Amygdala (tissue), 56 donors: Measurements from ENCODE around the gene DGKH.

Experiments used
- DNase-seq, 56 donors: peaks; one replicate each; lab custom pipeline; 2025; lab: John Stamatoyannopoulos, UW

DGKH gene, protein sequence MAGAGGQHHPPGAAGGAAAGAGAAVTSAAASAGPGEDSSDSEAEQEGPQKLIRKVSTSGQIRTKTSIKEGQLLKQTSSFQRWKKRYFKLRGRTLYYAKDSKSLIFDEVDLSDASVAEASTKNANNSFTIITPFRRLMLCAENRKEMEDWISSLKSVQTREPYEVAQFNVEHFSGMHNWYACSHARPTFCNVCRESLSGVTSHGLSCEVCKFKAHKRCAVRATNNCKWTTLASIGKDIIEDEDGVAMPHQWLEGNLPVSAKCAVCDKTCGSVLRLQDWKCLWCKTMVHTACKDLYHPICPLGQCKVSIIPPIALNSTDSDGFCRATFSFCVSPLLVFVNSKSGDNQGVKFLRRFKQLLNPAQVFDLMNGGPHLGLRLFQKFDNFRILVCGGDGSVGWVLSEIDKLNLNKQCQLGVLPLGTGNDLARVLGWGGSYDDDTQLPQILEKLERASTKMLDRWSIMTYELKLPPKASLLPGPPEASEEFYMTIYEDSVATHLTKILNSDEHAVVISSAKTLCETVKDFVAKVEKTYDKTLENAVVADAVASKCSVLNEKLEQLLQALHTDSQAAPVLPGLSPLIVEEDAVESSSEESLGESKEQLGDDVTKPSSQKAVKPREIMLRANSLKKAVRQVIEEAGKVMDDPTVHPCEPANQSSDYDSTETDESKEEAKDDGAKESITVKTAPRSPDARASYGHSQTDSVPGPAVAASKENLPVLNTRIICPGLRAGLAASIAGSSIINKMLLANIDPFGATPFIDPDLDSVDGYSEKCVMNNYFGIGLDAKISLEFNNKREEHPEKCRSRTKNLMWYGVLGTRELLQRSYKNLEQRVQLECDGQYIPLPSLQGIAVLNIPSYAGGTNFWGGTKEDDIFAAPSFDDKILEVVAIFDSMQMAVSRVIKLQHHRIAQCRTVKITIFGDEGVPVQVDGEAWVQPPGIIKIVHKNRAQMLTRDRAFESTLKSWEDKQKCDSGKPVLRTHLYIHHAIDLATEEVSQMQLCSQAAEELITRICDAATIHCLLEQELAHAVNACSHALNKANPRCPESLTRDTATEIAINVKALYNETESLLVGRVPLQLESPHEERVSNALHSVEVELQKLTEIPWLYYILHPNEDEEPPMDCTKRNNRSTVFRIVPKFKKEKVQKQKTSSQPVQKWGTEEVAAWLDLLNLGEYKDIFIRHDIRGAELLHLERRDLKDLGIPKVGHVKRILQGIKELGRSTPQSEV

DNA sequence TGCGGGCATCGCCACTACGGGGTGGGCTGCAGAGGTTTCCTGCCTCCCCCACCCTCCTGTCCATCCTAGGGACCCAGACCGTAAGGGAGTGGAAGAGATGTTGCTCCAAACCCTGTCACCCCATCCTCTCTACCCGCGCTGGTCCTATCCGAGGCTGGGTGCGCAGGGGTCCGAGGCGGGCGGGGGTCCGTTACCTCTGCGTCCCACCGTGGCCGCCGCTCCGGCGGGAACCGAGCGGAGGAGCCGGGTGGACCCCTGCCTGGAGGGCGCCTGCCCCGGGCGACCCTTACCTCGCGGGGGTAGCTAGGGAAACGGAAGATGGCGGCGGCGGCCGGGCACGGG, at the start of gene DGKH:
TSS of gene DGKH (plus strand) at position 307 of the 342 bp plus-strand sequence. CDS start 126 bp downstream, outside the sequence.
- DNase-seq = peak in 5 of 56 donors; percentile 28 to 52 (median 37)

DNA sequence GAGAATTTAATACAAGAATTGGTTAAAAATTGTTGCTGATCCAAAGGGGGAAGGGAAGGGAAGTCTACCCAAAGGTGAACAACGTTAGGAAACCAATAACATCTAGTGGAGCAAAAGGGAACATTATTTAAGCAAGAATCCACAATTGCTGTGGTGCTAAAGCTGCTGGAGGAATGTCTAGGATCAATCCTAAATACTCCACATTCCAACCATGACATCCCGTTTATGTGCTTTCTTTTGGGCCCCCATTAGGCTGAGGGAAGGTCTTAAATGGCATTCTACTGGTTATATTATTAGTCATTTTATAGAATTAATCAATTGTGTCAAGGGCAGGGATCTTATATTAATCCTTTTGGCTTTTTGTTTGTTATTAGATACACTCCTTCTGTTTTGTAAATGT, 47.6 kb upstream of the DGKH start:
- DNase-seq = no peak

DNA sequence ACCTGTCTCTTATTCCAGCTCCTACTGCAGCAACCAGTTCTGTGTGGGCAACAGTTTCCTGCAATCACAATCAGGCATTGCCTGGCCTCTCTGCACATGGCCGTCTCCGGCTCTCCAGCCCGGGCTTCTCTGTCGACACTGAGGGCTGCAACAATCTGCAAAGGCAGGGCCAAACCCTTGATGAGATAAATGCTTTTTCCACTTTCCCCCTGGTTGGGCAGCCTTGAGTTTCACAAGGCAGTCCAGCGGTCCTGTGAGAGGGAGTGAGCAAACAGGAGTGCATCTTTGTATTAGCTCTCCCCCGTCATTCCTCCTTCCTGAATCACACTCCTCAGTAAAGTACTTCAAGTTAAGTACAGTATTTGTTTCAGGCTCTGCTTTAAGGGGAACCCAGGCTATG, 46.9 kb upstream of the DGKH start:
- no peak for DNase-seq

DNA sequence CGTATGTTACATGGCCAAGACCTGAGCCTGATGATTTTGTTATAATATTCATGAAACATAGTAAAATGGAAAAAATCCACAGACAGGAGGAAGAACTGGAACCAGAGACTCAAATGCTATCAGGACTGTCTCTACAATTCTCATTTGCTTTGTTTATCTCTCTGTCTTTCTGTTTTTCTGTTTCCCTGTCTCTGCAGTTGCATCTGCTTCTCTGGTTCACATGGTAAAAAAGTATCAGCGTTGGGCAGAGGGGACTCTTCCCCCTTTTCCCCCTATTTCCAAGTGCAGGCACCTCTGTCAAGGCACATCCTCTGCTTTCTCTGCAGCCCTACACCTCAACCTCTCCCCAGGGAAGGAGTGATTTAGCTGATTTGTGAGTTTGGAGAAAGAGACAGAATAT, 46.4 kb upstream of the DGKH start:
- DNase-seq = no peak

DNA sequence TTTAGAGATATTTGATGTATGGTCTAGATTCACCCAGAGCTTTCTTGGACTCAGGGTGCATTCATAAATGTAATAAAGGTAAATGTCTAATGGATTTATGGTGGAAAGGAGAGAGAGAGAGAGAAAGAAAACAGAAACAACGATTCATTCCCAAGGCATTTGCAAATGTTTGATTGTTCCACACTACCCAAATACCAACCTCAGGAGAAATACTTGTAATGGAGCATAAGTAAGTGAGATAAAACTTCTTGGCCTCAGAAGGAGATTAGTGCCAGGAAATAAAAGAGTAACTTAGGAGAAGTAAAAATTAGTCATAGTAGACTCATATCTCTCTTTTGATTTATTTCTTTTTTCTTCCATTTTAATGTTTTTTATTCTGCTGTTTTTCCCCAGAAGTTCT, 40.6 kb upstream of the DGKH start:
- DNase-seq = no peak

DNA sequence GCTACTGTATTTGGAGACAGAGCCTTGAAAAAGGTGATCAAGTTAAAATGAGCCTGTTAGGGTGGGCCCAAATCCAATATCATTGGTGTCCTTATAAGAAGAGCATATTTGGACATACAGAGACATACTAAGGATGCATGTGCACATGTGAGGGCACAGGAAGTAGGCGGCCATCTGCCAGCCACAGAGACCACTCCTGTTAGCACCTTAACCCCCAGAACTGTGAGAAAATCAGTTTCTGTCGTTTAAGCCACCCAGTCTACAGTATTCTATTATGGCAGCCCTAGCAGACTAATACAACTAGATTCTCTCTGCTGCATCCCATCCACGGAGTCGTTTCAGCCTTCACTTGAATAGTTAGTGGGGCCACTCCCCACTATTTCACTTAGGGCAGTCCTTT, 39.4 kb upstream of the DGKH start:
- no peak for DNase-seq

DNA sequence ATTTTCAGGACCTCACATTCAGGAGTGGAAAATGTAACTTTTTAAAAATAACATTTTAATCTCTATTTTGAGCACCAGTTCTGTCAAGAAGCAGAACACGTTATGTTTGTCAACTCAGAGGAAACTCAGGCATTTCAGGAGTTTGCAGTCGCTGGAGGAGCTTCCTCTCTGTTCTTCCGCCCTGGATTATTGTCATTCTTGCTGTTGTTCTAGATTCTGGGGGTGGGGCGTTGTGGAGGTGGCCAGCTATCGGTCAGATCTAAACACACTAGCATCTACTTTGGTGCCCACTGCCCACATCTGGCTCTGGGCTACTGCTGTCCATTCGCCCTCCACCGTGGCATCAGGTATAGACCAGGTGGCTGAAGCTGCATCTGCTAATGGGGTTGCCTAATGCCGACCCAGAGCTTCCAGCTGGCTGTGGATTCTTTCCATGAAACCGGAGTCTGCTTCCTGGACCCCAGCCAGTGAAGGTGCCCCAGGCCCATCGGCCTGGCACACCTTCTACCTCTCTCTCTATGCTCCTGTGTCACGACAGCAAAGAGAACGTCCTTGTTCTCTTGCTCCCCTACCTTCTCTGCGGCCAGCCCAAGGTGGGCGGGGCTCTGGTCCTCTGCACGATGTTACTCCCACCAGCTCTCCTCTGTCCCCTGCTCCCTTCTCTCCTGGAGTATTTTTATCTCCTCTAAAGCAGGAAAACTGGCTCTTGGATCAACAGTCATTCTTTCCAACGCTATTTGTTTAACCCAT, 36.7 kb upstream of the DGKH start:
- peak in 1 of 56 donors; percentile 1 for DNase-seq

DNA sequence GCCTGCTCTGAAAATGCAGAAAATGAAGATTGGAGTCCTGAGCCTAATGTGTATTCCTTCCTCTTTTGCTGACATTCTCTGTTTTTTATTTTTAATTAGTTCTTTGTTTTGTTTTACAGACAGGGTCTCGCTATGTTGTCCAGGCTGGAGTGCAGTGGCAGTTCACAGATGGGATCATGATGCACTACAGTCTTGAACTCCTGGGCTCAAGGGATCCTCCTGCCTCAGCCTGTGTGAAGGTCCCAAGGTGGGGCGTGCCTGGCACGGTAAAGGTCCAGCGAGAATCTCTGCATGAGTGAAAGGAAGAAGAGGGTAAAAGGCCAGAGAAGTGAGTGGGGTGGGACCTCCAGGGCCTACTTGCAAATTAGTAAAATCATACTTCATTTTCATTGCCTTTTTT, 34.3 kb upstream of the DGKH start:
- DNase-seq = no peak

DNA sequence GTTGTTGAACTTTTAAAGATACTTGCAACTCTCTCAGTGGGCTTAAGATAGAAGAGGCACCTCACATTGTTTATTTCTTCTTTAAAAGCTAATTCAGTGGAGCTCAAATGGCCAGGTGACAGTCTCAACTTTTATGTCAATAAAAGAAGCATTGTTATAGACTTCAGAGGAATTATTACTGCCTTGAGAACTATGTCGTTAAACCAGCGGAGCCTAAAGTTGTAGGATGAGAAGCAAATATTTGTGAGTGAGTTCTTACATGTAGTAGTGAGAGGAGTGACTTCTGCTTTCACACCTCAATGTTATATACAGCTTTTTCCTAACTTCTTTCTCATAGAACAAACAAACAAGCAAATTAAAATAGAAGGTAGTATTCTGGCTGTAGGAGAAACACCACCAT, 31.2 kb upstream of the DGKH start:
- DNase-seq = no peak

DNA sequence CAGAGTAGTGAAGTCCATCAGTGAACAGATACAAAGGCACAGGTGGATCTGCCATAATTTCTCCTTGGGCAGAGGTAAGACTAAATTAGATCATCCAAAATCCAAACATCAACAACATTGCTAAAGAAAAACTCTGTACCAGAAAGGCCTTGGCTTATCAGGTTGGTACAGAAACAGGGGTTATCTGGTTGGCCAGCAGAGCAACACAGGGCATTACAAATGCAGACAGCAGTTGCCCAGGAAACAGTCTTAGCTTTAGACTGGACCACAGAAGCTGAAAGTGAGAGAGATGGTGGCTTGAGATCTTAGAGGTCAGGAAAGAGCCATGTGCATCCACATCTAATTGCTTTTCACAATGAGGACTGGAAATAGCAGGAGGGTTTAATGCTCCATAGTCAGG, 26.6 kb upstream of the DGKH start:
- DNase-seq = no peak

DNA sequence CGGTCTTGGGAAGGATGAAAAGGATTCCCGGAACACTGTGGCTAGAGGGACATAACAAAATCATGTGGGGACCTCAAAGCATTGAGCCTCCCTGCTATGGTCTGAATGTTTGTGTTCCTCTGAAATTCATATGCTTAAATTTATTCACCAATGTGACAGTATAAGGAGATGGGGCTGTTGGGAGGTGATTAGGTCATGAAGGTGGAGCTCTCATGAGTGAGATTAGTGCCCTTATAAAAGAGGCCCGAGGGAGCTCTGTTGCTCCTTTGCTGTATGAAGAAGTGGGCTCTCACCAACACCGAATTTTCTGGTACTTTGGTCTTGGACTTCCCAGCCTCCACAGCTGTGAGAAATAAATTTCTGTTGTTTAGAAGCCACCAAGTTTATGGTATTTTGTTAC, 26.1 kb upstream of the DGKH start:
- DNase-seq = no peak

DNA sequence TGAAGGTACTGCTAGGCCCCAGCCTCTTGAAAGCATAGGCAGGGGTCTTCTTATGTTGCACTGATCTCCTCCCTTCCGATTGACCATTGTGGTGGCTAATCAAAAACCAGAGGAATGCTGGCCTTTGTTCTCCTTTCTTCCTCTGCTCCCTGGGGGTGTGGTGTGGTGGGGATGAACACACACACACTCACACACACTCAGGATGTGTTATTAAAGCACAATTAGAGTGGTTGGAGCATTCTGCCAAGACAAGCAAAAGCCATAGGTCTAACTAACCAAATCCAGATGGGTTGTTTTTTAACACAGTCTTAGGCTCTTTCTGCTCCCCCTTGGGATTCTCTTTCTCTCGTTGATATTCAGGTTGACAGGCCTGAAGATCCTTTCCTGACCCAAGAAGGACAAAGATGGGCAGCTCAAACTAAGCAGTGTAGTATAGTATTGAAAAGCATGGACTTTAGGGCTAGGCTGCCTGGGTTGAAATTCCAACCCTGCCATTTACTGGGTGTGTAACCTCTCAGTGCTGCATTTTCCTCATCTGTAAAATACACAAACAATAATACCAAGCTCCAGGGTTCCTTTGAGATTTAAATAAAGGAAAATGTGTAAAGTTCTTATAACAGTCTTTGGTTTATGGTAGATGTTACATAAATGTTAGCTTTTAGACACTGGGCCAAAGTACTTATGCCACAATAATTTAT, 25.5 kb upstream of the DGKH start:
- DNase-seq = no peak

DNA sequence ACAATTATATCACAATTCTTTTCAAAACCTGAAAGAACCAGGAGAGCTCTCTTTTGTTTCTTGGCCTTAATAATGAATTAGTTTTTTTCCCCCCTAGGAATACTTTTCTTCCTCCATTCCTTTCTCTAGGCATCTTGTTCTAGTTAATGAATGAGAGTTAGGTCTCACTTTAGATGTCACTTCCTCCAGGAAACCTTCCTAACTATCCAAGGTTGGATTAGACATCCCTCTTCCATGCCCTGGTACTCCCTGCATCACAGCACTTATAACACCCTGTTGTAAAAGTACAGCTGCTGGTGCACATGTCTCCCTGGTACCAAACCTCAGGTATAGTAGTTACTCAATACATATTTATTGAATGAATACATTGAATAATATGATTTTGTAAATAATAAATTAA, 21.2 kb upstream of the DGKH start:
- DNase-seq = no peak

DNA sequence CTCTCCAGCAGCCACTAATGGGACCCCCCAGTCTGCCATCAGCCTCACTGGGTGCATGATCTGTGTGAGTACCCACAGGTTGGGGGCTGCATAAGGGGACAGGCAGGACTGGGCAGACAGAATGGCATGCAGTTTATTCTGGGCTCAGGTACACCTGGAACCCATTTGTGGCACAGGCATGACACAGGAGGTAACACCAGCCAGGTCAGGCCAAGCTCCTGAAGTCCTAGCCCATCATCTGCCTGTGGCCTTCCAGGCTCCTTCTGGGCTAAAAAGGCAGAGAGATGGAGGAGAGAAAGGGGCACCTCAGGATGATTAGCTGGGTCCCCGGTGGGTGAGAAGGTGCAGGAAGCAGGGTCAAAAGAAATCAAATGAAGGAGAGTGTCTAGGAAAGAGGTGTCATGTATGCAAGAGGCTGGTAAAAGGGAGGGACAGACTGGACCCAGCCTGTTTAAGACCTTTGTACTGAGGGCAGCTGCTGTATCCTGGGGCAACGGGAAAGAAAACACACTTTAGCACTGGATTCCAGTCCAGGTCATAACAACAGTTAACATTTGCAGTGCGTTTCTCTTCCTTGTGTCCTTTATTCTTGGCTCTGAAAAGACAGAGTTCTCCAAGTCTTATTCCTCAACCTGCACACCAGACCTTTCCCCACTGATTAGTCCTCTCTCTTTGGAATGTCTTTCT, 20.2 kb upstream of the DGKH start:
- no peak for DNase-seq

DNA sequence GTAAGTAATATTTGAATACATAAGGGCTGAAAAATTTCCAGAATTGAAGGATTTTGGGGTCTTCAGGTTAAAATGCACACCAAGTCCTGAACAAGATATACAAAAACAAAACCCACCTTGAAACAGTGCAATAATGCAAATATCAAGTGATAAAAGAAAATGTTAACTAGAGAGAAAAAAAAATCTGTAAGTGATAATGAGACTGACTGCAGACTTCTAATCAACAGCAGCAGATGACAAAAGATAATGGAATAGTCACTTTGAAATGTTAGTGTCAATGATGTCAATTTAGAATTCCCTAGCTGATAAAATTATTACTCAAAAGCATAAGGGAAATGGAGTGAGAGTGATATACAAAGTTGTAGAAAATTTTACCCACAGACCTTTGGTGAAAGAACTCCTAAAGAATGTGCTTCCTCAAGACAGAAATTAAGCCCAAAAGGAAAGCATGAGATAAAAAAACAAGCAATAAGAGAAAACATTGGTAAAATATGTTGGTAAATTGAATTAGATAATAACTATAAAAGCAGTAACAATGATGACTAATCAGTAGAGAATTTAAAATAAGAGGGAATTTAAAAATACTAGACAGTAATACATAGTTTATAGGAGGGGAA, 12.4 kb upstream of the DGKH start:
- no peak for DNase-seq

DNA sequence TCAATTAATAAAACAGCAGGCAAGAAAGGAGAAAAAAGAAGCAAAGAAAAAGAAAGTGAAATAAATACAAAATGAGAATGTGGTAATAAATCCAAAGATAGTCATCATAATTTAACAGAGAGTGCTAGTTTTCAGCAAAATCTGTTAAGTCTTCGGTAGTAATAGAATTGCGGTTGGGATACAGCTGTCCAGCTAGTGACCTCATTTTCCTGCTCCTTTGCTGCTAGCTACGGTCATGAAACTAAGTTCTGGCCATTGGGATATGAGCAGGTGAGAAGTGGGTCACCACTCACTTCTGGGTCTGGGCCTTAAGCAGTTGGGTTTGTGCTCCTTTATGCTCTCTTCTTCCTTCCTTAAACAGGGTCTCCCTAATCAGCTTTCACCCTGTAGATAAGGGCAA, 11.7 kb upstream of the DGKH start:
- no peak for DNase-seq

DNA sequence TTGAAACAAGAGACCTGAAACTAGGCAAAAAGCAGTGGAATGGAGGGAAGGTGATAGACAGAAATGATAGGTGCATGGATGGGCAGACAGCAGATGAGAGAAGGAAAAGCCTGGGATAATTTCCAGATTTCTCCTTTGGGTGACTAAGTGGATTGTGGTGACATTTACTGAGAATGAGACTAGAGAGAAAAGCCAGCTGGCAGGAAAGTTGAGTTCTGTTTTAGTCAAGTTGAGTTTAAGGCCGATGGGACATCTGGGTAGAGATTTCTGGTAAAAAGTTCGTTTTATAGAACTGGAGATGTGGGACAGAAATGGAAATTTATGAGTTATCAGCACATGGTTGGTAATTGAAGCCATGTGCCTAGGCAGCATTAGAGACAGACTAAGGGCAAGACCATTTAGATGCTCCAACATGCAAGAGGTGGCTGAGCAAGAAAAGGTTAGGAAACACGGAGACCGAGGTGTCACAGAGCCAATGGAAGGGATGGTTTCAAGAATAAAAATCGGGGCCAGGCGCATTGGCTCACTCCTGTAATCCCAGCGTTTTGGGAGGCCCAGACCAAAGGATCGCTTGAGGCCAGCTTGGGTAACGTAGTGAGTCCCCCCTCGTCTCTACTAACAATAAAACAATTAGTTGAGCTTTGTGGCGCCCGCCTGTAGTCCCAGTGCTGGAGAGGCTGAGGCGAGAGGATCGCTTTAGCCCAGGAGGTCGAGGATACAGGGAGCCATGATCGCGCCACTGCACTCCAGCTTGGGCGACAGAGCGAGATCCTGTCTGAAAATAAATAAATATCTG, 9.6 kb upstream of the DGKH start:
- DNase-seq = peak in 1 of 56 donors; percentile 2

DNA sequence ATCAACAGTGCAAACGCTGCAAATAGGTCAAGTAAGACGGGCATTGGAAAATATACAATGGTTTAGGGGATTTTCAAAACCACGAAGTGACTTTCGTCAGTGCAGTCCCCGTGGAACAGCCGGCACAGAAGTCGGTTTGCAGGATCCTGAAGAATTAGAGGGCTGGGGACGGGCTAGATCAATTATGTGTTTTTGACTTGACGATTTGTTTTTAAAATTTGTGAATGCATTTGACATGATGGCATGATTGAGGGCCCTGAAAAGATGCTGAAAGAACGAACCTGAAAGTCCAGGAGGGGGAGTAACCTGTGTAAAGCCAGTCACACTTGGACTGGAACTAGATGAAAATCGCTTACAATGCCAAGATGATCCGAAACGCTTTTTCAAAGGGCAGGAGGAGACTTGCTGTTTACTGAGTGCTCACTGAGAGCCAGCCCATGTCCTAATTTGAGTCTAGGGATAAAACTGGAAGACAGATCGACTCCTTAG, 8.9 kb upstream of the DGKH start:
- peak in 1 of 56 donors; percentile 33 for DNase-seq
